Activated CD4-positive, alpha-beta T cell treated with anti-CD3 and anti-CD28 coated beads, Interleukin-2, amount 10 ng/mL, durations not matched to agents 24 days and 14 days (primary cell): ENCODE data around the gene SUCNR1. TPM values are rescaled to one million over a fixed set of nuclear protein-coding genes. Genes with fewer than 3 reads are reported as not detected.
"Not testable (repeated sequence)": the region's sequence is repeated elsewhere in the genome, so short reads cannot be mapped to it uniquely, and the experiment has no call there.

Experiments used
- DNase-seq: peaks from one replicate; pipeline ENCODE4 v3.0.0; 2022
- H3K27ac Mint-ChIP-seq: one replicate; pipeline ENCODE4 v1.8.0; 2022; ENCODE audit warnings: mild to moderate bottlenecking, mixed read lengths
- H3K27me3 Mint-ChIP-seq: one replicate; pipeline ENCODE4 v1.8.0; 2022; ENCODE audit warnings: mixed read lengths
- H3K36me3 Mint-ChIP-seq: one replicate; pipeline ENCODE4 v1.8.0; 2022; ENCODE audit warnings: low read depth, mild to moderate bottlenecking, mixed read lengths
- H3K4me1 Mint-ChIP-seq: one replicate; pipeline ENCODE4 v1.8.0; 2021; ENCODE audit warnings: mixed read lengths
- H3K4me3 Mint-ChIP-seq: one replicate; pipeline ENCODE4 v1.8.0; 2022; ENCODE audit warnings: mild to moderate bottlenecking, moderate library complexity, mixed read lengths
- H3K9me3 Mint-ChIP-seq: one replicate; pipeline ENCODE4 v1.8.0; 2021; ENCODE audit warnings: mixed read lengths
- intact Hi-C: fragments of 100-400 bp; cut with micrococcal nuclease; formaldehyde crosslinking; loops from one replicate; pipeline ENCODE4 v1.15.1; 2023
- total RNA-seq: library from RNA; stranded (reverse); gene quantifications from 2 replicates; pipeline ENCODE4 v1.2.3, GENCODE V29; 2022

Gene SUCNR1
- total RNA-seq, 1 donor from 2014 or later: not detected

DNA sequence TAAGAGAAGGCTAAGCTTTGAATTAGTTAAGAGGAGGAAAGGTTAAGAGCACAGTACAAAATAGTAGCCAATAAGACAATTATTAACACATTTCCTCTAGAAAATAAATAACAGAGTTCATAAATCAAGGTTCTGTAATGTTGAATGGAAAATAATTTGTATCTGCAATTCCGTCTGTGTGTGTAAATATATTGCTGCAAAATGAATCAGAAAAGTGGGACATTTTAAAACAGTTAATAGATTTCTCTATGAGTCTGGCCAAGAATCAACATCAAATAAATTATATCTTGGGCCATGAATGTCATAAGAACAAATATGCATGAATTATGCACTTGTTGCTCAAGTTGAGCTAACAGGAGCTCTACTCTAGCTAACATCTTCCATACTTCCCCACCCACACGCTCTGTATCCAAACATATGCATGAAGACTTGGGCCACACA lies 14.2 kb upstream of the SUCNR1 start:
- intact Hi-C loops: no loop called here
- H3K36me3 Mint-ChIP-seq: no peaks in the 10 kb centered on the region
- no peak overlapping the region for H3K27ac Mint-ChIP-seq
- no peaks in the 10 kb centered on the region for H3K4me1 Mint-ChIP-seq
- no peaks in the 10 kb centered on the region for H3K9me3 Mint-ChIP-seq
- no peak for DNase-seq
- no peak overlapping the region for H3K4me3 Mint-ChIP-seq
- peaks cover 17% of the 10 kb centered on the region for H3K27me3 Mint-ChIP-seq

DNA sequence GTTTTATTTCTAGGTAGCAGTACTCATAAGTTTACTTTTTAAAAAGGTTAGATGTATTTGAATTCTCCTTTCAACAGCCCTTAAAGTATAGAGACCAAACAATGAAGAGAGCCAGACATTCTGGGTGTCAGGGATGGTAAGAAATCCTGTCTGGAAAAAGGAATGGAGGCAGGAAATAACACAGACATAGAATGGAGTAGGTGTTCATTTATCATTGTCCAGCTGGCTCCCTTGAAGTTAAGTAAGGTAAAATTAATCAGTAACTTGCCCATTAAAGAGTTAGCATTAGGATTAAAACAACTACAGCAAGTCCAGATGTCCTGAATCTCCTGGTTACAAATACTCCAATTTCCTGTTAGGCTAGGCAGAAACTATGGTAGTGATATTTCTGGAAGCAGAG lies 13.5 kb upstream of the SUCNR1 start:
- H3K9me3 Mint-ChIP-seq: no peaks in the 10 kb centered on the region
- no peaks in the 10 kb centered on the region for H3K4me1 Mint-ChIP-seq
- no peak overlapping the region for H3K4me3 Mint-ChIP-seq
- H3K27me3 Mint-ChIP-seq: peaks cover 15% of the 10 kb centered on the region
- H3K36me3 Mint-ChIP-seq: no peaks in the 10 kb centered on the region
- H3K27ac Mint-ChIP-seq: no peak overlapping the region
- DNase-seq: no peak
- intact Hi-C loops: no loop called here

DNA sequence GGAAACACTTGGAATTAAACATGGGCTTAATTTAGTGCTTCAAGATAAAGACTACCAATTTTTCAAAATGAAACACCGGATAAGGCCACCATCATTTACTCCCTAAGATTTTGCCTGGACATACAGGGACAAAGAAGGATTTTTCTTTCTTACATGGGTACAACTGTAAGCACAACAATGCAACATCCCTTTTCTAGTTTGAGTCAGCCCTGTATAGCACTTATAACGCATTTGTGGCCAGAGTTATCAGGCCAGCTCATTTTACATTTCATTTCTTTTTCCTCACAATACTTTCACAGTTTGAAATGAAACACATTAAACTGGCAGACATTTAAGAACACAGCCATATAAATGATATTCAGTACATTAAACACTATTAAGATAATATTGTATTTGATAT lies 9.8 kb upstream of the SUCNR1 start:
- H3K27ac Mint-ChIP-seq: no peak overlapping the region
- DNase-seq: no peak
- no peak overlapping the region for H3K4me3 Mint-ChIP-seq
- intact Hi-C loops: no loop called here
- H3K9me3 Mint-ChIP-seq: peaks cover 5% of the 10 kb centered on the region
- no peaks in the 10 kb centered on the region for H3K4me1 Mint-ChIP-seq
- no peaks in the 10 kb centered on the region for H3K36me3 Mint-ChIP-seq
- peaks cover 21% of the 10 kb centered on the region for H3K27me3 Mint-ChIP-seq

DNA sequence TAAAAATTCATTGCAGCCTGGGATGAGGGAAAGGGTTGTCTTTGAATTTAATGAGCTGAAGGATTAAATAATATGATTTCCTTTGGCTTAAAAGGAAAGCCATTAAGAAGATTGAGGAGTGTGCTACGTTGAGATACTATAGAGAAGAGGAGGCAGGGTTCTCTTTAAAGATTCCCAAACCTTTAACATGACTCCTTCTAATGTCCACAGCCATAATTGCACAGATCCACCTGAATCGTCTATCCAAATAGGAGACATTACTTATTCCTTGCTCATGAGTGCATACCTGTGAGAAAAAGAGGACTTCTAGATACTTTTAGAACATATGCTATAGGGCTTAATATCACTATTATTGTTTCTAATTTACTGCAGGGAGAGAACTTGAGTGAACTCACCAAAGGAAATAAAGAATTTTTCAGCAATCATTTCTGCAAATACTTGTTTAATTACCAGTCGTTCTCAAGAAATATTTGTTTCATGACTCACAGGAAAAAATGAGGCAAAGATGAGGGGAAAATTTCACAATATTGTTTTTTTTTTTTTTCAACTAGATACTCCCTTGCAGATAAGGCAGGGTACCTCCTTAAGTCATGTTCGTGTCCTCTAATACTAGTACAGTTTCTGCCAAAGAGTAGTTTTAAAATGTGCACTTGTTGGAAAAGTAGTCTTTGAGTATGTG lies 8.9 kb upstream of the SUCNR1 start:
- Mint-ChIP-seq H3K9me3 (peaks cover 5% of the 10 kb centered on the region), H3K4me3 (no peak overlapping the region), H3K27me3 (peaks cover 18% of the 10 kb centered on the region), H3K27ac (no peak overlapping the region), H3K36me3 (no peaks in the 10 kb centered on the region), H3K4me1 (no peaks in the 10 kb centered on the region)
- intact Hi-C loops: no loop called here
- no peak for DNase-seq

DNA sequence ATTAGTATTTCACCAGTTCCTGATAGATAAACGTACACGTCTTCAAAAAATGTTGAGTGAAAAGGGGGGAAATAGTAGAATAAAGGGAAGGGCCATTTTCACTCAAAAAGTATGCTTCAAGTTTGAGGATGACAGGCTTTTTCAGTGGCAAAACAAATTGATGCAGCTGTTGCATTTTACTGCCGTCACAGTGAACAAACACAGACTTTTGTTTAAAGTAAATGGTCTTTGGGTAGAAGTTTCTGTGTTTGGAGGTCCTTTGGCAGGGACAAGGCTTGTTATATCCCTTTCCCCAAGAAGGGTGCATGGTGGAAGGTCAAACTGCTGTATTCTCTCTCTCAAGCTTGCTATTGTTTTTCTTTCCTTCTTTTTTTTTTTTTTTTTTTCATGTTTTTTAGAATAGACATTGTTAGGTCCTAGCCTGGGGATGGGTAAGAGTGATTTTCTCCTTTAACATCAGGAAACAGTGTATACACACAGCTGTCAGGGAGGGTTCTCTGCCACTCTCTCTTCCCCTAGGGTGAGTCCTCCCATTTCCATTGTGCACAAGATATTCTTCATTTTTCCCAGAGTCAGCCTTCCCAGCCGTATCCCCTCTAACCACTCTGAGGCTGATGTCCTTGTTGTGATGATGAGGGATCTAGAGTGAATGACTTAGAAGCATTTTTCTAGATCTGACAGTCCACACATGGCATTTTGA lies 6.6 kb upstream of the SUCNR1 start:
- Mint-ChIP-seq H3K4me3 (no peak overlapping the region), H3K27me3 (peaks cover 14% of the 10 kb centered on the region), H3K27ac (no peak overlapping the region), H3K36me3 (no peaks in the 10 kb centered on the region), H3K9me3 (peaks cover 5% of the 10 kb centered on the region), H3K4me1 (peaks cover 5% of the 10 kb centered on the region)
- DNase-seq: no peak
- intact Hi-C loops: no loop called here

DNA sequence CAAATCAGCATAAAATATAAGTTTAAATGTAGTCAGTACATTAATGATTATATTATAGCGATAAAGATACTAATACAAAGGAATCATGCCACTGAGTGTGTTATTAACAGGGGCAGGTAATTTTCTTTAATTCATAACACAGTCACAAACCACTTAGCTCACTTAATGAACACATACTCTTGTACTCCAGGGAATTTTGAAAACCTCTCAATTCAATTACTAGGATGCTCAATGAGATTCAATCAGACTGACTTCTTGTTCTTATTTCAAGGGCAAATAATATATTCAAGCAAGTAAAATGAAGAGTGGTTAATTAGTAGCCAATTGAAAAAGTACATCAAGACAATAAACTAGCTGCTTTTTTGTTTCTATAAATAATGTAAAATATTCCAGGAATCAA lies 5.8 kb upstream of the SUCNR1 start:
- no peak overlapping the region for H3K27ac Mint-ChIP-seq
- H3K9me3 Mint-ChIP-seq: peaks cover 5% of the 10 kb centered on the region
- peaks cover 14% of the 10 kb centered on the region for H3K27me3 Mint-ChIP-seq
- DNase-seq: no peak
- H3K36me3 Mint-ChIP-seq: no peaks in the 10 kb centered on the region
- no peak overlapping the region for H3K4me3 Mint-ChIP-seq
- H3K4me1 Mint-ChIP-seq: peaks cover 7% of the 10 kb centered on the region
- intact Hi-C loops: no loop called here

DNA sequence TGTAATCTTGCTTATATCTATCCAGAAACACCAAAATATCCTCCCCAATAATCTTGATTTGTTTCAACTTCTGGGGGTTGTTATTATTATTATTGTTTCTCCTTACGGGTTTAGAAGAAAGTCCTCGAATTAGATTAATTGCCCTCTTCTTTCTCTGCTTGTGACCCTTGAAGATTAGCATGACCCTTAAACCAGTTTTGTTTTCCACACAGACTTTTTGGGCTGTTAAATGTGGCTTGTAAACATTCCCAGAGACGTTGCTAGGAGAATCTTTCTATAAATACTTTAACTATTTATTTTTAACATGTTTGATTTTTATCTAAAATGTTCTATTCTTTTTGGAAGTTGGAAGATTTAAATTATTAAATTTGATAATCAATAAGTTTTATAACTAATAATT lies 4.3 kb upstream of the SUCNR1 start:
- no peaks in the 10 kb centered on the region for H3K36me3 Mint-ChIP-seq
- peaks cover 14% of the 10 kb centered on the region for H3K27me3 Mint-ChIP-seq
- intact Hi-C loops: no loop called here
- H3K9me3 Mint-ChIP-seq: peaks cover 5% of the 10 kb centered on the region
- H3K27ac Mint-ChIP-seq: no peak overlapping the region
- H3K4me3 Mint-ChIP-seq: no peak overlapping the region
- no peak for DNase-seq
- H3K4me1 Mint-ChIP-seq: peaks cover 7% of the 10 kb centered on the region

DNA sequence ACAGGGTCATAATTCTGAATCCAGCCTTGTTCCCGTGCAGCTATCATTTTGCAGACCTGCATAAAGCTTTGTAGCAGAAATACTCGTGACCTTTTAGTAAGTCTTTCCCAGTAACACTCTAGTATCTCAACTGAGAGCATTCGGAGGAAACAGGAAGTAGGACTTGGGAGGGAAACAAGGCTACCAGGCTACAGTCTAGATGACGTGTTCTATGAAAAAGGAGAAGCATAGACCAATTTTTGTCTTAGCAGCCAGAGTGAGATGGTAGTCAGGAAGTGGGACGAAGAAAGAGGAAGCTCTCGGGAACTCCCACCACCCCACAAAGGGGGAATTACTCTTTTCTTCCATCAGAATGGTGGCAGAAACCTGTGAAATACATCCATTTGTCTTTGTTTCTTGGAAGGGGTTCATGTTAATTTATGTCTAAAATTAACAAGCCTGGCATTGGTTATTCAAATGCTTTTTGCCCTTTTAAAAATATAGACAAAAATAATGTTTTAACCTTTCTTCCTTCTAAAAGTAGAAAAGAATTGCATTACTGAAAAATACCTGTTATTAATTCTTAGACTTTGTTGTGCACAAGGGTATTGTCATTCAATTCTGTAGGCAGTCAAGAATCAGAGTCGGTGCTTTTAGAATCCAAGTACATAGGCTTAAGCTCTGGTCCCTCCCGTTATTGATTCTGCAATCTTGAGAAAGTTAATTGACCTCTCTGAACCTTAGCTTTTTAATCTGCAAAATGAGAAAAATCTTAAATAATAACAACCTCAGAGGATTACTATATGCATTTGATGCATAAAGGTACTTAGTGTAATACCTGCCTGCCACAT lies 1.6 kb upstream of the SUCNR1 start:
- H3K4me3 Mint-ChIP-seq: no peak overlapping the region
- no peaks in the 10 kb centered on the region for H3K9me3 Mint-ChIP-seq
- DNase-seq: no peak
- H3K27ac Mint-ChIP-seq: no peak overlapping the region
- no peaks in the 10 kb centered on the region for H3K36me3 Mint-ChIP-seq
- H3K27me3 Mint-ChIP-seq: peaks cover 11% of the 10 kb centered on the region
- H3K4me1 Mint-ChIP-seq: peaks cover 12% of the 10 kb centered on the region
- intact Hi-C loops: no loop called here

DNA sequence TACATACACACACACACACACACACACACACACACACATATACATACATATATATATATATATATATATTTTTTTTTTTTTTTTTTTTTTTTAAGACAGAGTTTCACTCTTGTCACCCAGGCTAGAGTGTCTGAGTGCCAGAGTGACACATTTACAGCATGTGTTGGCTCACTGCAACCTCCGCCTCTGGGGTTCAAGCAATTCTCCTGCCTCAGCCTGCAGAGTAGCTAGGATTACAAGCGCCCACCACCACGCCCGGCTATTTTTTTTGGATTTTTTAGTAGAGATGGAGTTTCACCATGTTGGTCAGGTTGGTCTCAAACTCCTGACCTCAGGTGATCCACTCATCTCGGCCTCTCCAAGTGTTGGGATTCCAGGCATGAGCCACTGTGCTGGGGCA lies 636 bp downstream of the SUCNR1 start:
- not testable (repeated sequence) for H3K27ac Mint-ChIP-seq, H3K36me3 Mint-ChIP-seq

DNA sequence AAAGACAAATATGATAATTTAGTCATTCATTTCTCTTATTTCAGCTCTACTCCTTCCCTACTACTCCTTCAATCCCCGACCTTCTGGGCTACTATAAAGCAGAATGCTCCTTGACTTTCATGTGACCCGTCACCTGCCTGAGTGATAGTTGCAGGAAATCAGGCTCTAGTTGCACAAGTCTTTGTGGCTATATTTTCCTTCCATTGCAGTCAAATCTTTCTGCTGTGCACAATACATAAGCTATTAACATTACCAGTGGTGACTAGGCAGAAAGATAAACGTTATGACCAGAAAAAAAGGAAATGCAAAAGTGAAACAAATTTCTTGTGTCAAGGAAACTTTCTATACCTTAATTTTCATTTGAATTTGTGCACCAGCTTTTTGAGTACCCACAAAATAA lies 2.3 kb downstream of the SUCNR1 start:
- H3K36me3 Mint-ChIP-seq: no peaks in the 10 kb centered on the region
- peaks cover 5% of the 10 kb centered on the region for H3K27me3 Mint-ChIP-seq
- no peak overlapping the region for H3K27ac Mint-ChIP-seq
- intact Hi-C loops: no loop called here
- no peak overlapping the region for H3K4me3 Mint-ChIP-seq
- no peak for DNase-seq
- peaks cover 15% of the 10 kb centered on the region for H3K4me1 Mint-ChIP-seq
- H3K9me3 Mint-ChIP-seq: no peaks in the 10 kb centered on the region

More for the DNA sequence above, 636 bp downstream of the SUCNR1 start:
- H3K27me3 Mint-ChIP-seq, H3K4me3 Mint-ChIP-seq, DNase-seq, intact Hi-C loops, H3K9me3 Mint-ChIP-seq: not testable (repeated sequence)
- H3K4me1 Mint-ChIP-seq: peaks cover 12% of the 10 kb centered on the region

DNA sequence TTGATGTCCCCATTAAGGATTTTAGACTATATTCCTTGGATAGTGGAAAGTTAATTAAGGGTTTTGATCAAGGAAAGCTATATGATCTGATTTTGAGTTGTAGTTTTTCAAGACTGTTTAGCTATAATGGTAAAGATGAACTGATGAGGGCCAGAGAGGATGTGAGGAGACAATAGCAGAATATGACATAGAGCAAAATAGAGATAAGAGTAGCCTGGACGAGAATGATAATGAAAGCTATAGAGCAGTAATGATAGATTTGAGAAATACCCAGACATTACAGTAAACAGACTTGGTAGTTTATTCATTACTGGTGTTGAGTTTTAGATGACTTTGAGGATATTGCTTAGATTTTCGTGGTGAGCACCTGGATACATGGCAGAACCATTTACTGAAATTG lies 3.8 kb downstream of the SUCNR1 start:
- intact Hi-C loops: no loop called here
- no peaks in the 10 kb centered on the region for H3K36me3 Mint-ChIP-seq
- peaks cover 9% of the 10 kb centered on the region for H3K27me3 Mint-ChIP-seq
- DNase-seq: no peak
- H3K4me1 Mint-ChIP-seq: peaks cover 8% of the 10 kb centered on the region
- H3K9me3 Mint-ChIP-seq: no peaks in the 10 kb centered on the region
- H3K4me3 Mint-ChIP-seq: no peak overlapping the region
- no peak overlapping the region for H3K27ac Mint-ChIP-seq

DNA sequence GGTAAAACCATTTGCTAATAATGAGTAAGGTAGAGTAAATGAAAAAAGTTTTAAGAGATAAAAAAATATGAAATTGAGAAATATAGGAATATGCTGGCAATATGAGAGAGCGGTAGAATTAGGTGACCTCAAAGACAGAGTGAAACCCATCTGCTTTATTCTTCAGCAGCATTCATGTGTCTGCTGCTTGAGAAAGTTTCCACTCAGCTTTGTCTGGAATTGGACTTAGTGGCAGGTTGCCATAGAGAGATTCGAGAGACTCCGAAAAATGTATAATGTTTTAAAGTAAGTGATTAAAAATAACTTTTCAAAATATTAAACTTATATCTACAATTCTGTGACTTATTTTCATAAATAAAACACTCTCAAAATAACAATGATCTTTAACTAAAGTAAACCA lies 5.0 kb downstream of the SUCNR1 start:
- Mint-ChIP-seq H3K27ac (no peak overlapping the region), H3K36me3 (no peaks in the 10 kb centered on the region)

DNA sequence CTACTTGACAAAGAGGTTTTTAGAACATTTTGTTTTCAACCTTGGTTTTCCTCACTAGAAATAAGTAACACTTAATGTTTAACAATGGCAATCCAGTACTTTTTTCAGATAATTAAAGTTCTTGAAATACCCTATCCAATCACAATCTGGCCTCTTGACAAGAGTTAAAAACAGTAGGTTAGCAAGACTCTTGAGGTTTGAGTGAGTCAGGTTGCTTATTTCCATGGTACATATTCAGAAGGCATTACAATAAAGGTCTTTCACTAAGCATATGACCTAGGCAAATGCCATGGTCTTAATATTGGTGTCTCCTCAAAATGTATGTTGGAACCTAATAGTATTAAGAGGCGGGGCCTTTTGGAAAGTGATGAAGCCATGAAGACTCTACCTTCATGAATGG lies 5.6 kb downstream of the SUCNR1 start:
- Mint-ChIP-seq H3K27me3 (peaks cover 12% of the 10 kb centered on the region), H3K9me3 (no peaks in the 10 kb centered on the region), H3K4me3 (no peak overlapping the region), H3K27ac (no peak overlapping the region), H3K36me3 (no peaks in the 10 kb centered on the region), H3K4me1 (peaks cover 8% of the 10 kb centered on the region)
- no peak for DNase-seq
- intact Hi-C loops: no loop called here

More for the DNA sequence above, 5.0 kb downstream of the SUCNR1 start:
- no peak for DNase-seq
- intact Hi-C loops: no loop called here
- Mint-ChIP-seq H3K27me3 (peaks cover 12% of the 10 kb centered on the region), H3K4me3 (no peak overlapping the region), H3K9me3 (no peaks in the 10 kb centered on the region), H3K4me1 (peaks cover 8% of the 10 kb centered on the region)
